ENCODE data around the gene CYP46A1. TPM values are rescaled to one million over a fixed set of nuclear protein-coding genes. Genes with fewer than 3 reads are reported as not detected.
A peak's percentile ranks its signal among the peaks of the same experiment; 100 is the strongest.

CYP46A1 gene
- total RNA-seq, 1 donor from 2014 or later, result 2.9 TPM

- Mint-ChIP-seq H3K9me3 (ENCODE audit: low read depth) (no peaks in the 10 kb centered on the region), H3K36me3 (ENCODE audit: insufficient read depth) (no peaks in the 10 kb centered on the region), H3K4me3 (ENCODE audit: low read depth) (no peak overlapping the region), H3K27ac (peak overlapping the region; percentile 11), H3K27me3 (peaks cover 43% of the 10 kb centered on the region), H3K4me1 (ENCODE audit: low read depth) (peaks cover 2% of the 10 kb centered on the region)
- TF ChIP-seq, protein P1, sequence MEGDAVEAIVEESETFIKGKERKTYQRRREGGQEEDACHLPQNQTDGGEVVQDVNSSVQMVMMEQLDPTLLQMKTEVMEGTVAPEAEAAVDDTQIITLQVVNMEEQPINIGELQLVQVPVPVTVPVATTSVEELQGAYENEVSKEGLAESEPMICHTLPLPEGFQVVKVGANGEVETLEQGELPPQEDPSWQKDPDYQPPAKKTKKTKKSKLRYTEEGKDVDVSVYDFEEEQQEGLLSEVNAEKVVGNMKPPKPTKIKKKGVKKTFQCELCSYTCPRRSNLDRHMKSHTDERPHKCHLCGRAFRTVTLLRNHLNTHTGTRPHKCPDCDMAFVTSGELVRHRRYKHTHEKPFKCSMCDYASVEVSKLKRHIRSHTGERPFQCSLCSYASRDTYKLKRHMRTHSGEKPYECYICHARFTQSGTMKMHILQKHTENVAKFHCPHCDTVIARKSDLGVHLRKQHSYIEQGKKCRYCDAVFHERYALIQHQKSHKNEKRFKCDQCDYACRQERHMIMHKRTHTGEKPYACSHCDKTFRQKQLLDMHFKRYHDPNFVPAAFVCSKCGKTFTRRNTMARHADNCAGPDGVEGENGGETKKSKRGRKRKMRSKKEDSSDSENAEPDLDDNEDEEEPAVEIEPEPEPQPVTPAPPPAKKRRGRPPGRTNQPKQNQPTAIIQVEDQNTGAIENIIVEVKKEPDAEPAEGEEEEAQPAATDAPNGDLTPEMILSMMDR (IDR thresholded peaks at IDR 0.05; ENCODE audit: unreplicated experiment), result no peak
- no peak for DNase-seq (ENCODE audit: low spot score, unreplicated experiment)
Measured at GRCh38 chr14:99664058-99664936, 19.8 kb upstream of the CYP46A1 start.

GRCh38 chr14:99664937-99665273 is 19.2 kb upstream of the CYP46A1 start:
- no peak overlapping the region for H3K4me3 Mint-ChIP-seq (ENCODE audit: low read depth)
- H3K27ac Mint-ChIP-seq, result no peak overlapping the region
- no peaks in the 10 kb centered on the region for H3K36me3 Mint-ChIP-seq (ENCODE audit: insufficient read depth)
- no peaks in the 10 kb centered on the region for H3K9me3 Mint-ChIP-seq (ENCODE audit: low read depth)
- DNase-seq (ENCODE audit: low spot score, unreplicated experiment), result no peak
- H3K27me3 Mint-ChIP-seq, result peaks cover 43% of the 10 kb centered on the region
- TF ChIP-seq, protein P1 (IDR thresholded peaks at IDR 0.05; ENCODE audit: unreplicated experiment), result no peak
- peaks cover 2% of the 10 kb centered on the region for H3K4me1 Mint-ChIP-seq (ENCODE audit: low read depth)

DNA sequence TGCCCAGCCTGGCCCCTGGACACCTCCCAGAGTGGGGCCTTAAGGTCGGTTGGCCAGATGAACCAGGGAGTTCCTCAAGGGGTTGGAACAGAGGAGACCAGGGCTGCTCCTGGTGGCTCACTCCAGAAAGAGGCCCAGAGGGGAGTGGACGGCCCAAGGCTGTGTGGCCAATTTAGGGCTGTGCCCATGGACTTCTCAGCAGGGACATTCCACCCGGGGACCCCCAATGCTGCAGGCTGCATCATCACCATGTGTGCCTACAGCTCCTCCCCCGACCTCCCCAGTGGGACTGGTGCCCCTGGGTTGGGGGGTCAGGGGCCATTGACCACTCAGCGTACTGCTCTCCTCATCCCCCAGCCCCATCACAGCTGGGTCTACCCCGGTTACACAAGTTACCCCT is 17.6 kb upstream of the CYP46A1 start:
- no peak overlapping the region for H3K4me3 Mint-ChIP-seq (ENCODE audit: low read depth)
- H3K4me1 Mint-ChIP-seq (ENCODE audit: low read depth), result peaks cover 4% of the 10 kb centered on the region
- no peaks in the 10 kb centered on the region for H3K36me3 Mint-ChIP-seq (ENCODE audit: insufficient read depth)

DNA sequence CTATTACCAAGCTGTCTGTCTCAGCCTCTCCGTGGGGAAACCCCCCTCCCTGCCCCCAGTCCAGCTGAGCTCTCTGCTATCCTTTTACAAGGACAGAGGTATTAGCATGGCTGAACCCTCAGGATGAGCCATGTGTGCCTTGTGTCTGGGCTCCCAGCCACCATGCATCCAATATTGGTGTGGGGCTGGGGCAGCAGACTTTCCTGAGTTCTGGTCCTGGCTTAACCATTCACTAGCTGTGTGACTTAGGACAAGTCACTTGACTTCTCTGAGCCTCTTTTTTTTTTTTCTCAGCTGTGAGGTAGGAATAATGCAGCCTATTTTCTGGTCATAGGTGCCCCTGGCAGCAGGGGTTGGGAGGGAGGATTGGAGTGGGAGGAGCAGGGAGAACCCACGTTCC is 17.1 kb upstream of the CYP46A1 start:
- DNase-seq (ENCODE audit: low spot score, unreplicated experiment), result no peak
- Mint-ChIP-seq H3K4me1 (ENCODE audit: low read depth) (peaks cover 6% of the 10 kb centered on the region), H3K9me3 (ENCODE audit: low read depth) (no peaks in the 10 kb centered on the region), H3K27me3 (peaks cover 36% of the 10 kb centered on the region), H3K4me3 (ENCODE audit: low read depth) (no peak overlapping the region), H3K36me3 (ENCODE audit: insufficient read depth) (no peaks in the 10 kb centered on the region), H3K27ac (no peak overlapping the region)
- TF ChIP-seq, protein P1 (IDR thresholded peaks at IDR 0.05; ENCODE audit: unreplicated experiment), result no peak

More for the DNA sequence above, 17.6 kb upstream of the CYP46A1 start:
- TF ChIP-seq, protein P1 (IDR thresholded peaks at IDR 0.05; ENCODE audit: unreplicated experiment), result no peak
- H3K27ac Mint-ChIP-seq, result no peak overlapping the region
- peaks cover 38% of the 10 kb centered on the region for H3K27me3 Mint-ChIP-seq
- DNase-seq (ENCODE audit: low spot score, unreplicated experiment), result no peak
- no peaks in the 10 kb centered on the region for H3K9me3 Mint-ChIP-seq (ENCODE audit: low read depth)

DNA sequence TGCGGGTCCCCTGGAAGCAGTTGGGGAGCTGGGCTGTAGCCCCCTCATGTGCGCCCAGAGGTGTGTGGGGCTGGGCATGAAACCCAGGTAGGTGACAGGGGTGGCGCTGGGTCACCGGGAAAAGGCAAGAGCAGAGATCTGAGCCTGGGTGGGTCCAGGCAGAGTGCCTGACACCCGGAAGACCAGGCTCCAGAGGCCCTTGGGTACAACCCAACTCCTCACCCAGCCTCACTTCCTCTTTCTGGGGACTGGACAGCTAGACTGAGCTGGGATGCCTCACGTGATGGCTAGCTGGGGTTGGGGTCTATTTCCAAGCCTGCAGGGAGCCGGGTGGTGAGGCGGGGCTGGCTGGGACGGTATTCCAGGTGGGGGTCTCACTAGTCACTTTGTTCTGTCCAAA is 16.3 kb upstream of the CYP46A1 start:
- H3K9me3 Mint-ChIP-seq (ENCODE audit: low read depth), result no peaks in the 10 kb centered on the region
- H3K4me3 Mint-ChIP-seq (ENCODE audit: low read depth), result no peak overlapping the region
- H3K36me3 Mint-ChIP-seq (ENCODE audit: insufficient read depth), result no peaks in the 10 kb centered on the region
- H3K27me3 Mint-ChIP-seq, result peaks cover 31% of the 10 kb centered on the region
- H3K4me1 Mint-ChIP-seq (ENCODE audit: low read depth), result peaks cover 6% of the 10 kb centered on the region
- DNase-seq (ENCODE audit: low spot score, unreplicated experiment), result no peak
- TF ChIP-seq, protein P1 (IDR thresholded peaks at IDR 0.05; ENCODE audit: unreplicated experiment), result no peak
- no peak overlapping the region for H3K27ac Mint-ChIP-seq
